OCI-LY7 (cell line): ENCODE results near the gene PLCL1. TPM values are rescaled to one million over a fixed set of nuclear protein-coding genes. Genes with fewer than 3 reads are reported as not detected.

Experiments used
- BruUV-seq: library from RNA; stranded (reverse); fragments of 400-500 nt; replicated peaks from 2 replicates; lab custom pipeline; 2021; lab: Mats Ljungman, UMichigan
- CTCF ChIA-PET: fragments of 300-600 bp; sonication (Branson Sonifier 250); formaldehyde crosslinking; loops from one replicate; lab custom pipeline; 2022; ENCODE audit warnings: antibody characterized with exemption; ENCODE audit not compliant: unreplicated experiment; lab: Charles Lee
- POLR2A ChIA-PET: fragments of 300-600 bp; sonication (Branson Sonifier 250); formaldehyde crosslinking; loops from one replicate; lab custom pipeline; 2022; ENCODE audit warnings: antibody characterized with exemption; lab: Charles Lee
- DNase-seq: peaks from one replicate; pipeline ENCODE4 v3.0.0-alpha.2; 2015; ENCODE audit warnings: low spot score
- H2AFZ ChIP-seq: fragments of 200-600 bp; sonication (generic), shearing (Covaris generic); 2 replicates; pipeline ENCODE4 v1.6.1; 2014; ENCODE audit warnings: mild to moderate bottlenecking, antibody characterized with exemption, low read length, moderate library complexity
- H3K27ac ChIP-seq: fragments of 200-600 bp; sonication (generic); 2 replicates; pipeline ENCODE4 v1.5.1; 2014; ENCODE audit warnings: mixed run types, low read depth, mild to moderate bottlenecking, moderate library complexity, low read length, inconsistent platforms; ENCODE audit not compliant: poor library complexity, severe bottlenecking
- H3K36me3 ChIP-seq: fragments of 200-600 bp; sonication (generic); 2 replicates; pipeline ENCODE4 v1.6.1; 2014; ENCODE audit warnings: mild to moderate bottlenecking, antibody characterized with exemption, low read length, moderate library complexity, mixed read lengths; ENCODE audit not compliant: insufficient read depth
- H3K4me1 ChIP-seq: fragments of 200-600 bp; sonication (generic); 2 replicates; pipeline ENCODE4 v1.5.1; 2014; ENCODE audit warnings: mild to moderate bottlenecking, low read length; ENCODE audit not compliant: insufficient read depth, poor library complexity, severe bottlenecking
- H3K4me2 ChIP-seq: fragments of 200-600 bp; sonication (generic); 2 replicates; pipeline ENCODE4 v1.6.1; 2014; ENCODE audit warnings: mild to moderate bottlenecking, low read length
- H3K4me3 ChIP-seq: fragments of 200-600 bp; sonication (generic); 2 replicates; pipeline ENCODE4 v1.5.1; 2014; ENCODE audit warnings: mild to moderate bottlenecking, low read depth, low read length; ENCODE audit not compliant: poor library complexity, severe bottlenecking
- H3K79me2 ChIP-seq: fragments of 200-600 bp; sonication (generic); 2 replicates; pipeline ENCODE4 v1.6.1; 2016; ENCODE audit warnings: low read depth, mild to moderate bottlenecking, low read length, moderate library complexity, mixed read lengths; ENCODE audit not compliant: insufficient read depth
- H3K9me2 ChIP-seq: fragments of 200-600 bp; sonication (generic); 2 replicates; pipeline ENCODE4 v1.6.1; 2016; ENCODE audit warnings: mild to moderate bottlenecking, low read length, mixed read lengths; ENCODE audit not compliant: insufficient read depth
- H3K9me3 ChIP-seq: fragments of 200-600 bp; sonication (generic); 2 replicates; pipeline ENCODE4 v1.6.1; 2014; ENCODE audit warnings: mild to moderate bottlenecking, mixed run types, low read length, mixed read lengths
- H4K20me1 ChIP-seq: fragments of 200-600 bp; sonication (generic); 2 replicates; pipeline ENCODE4 v1.6.1; 2014; ENCODE audit warnings: mild to moderate bottlenecking, antibody characterized with exemption, low read length, moderate library complexity, mixed read lengths; ENCODE audit not compliant: insufficient read depth
- CTCF ChIP-seq: fragments of 200-600 bp; sonication (generic); conservative IDR thresholded peaks from 2 replicates; pipeline ENCODE4 v1.5.1; 2014; ENCODE audit warnings: mild to moderate bottlenecking, antibody characterized with exemption, low read length, moderate library complexity, mixed read lengths
- EZH2phosphoT487 ChIP-seq: fragments of 200-600 bp; sonication (generic); IDR thresholded peaks from 2 replicates; pipeline ENCODE4 v1.6.1; 2018; ENCODE audit warnings: low read depth, borderline replicate concordance, mild to moderate bottlenecking, mixed run types, antibody characterized with exemption, low read length, moderate library complexity, mixed read lengths
- intact Hi-C: fragments of 100-400 bp; cut with micrococcal nuclease; formaldehyde crosslinking; loops from one replicate; pipeline ENCODE4 v1.10.0; 2022; ENCODE audit not compliant: unreplicated experiment
- total RNA-seq, 2 experiments: library from RNA; depleted of rRNA in 1 of 2; stranded (reverse); fragments of >200 nt in 1 of 2; shearing (Covaris generic) in 1 of 2; gene quantifications; 2 replicates each; pipeline ENCODE4 v1.2.3, GENCODE V29; 2014 to 2022

Gene PLCL1
- total RNA-seq, 2 experiments from 2014 or later = 0.03 TPM; not detected in 1

GRCh38 chr2:198072655-198073054, 268.3 kb downstream of the PLCL1 start:
- intact Hi-C loops = no loop called here

GRCh38 chr2:198073253-198073652, 268.9 kb downstream of the PLCL1 start:
- no peak overlapping the region for H2AFZ ChIP-seq
- H3K4me3 ChIP-seq = no peak overlapping the region
- no peaks in the 10 kb centered on the region for H4K20me1 ChIP-seq
- DNase-seq = no peak
- H3K79me2 ChIP-seq = no peaks in the 10 kb centered on the region
- no peaks in the 10 kb centered on the region for H3K36me3 ChIP-seq
- no peak overlapping the region for H3K27ac ChIP-seq
- POLR2A ChIA-PET = no interaction called here
- CTCF ChIA-PET = no interaction called here
- no peaks in the 10 kb centered on the region for H3K9me3 ChIP-seq
- intact Hi-C loops = no loop called here
- H3K9me2 ChIP-seq = no peaks in the 10 kb centered on the region
- H3K4me1 ChIP-seq = no peaks in the 10 kb centered on the region
- H3K4me2 ChIP-seq = no peak overlapping the region
- TF ChIP-seq EZH2phosphoT487 (no peak), CTCF (no peak)
- BruUV-seq = no TSS peak

More at GRCh38 chr2:198072655-198073054, 268.3 kb downstream of the PLCL1 start:
- no TSS peak for BruUV-seq
- Histone ChIP-seq H2AFZ (no peak overlapping the region), H3K9me3 (no peaks in the 10 kb centered on the region), H3K36me3 (no peaks in the 10 kb centered on the region), H3K4me1 (no peaks in the 10 kb centered on the region), H3K9me2 (no peaks in the 10 kb centered on the region), H3K27ac (no peak overlapping the region), H3K4me2 (no peak overlapping the region), H3K79me2 (no peaks in the 10 kb centered on the region), H3K4me3 (no peak overlapping the region), H4K20me1 (no peaks in the 10 kb centered on the region)
- TF ChIP-seq CTCF = no peak
- no peak for TF ChIP-seq EZH2phosphoT487
- ChIA-PET POLR2A (no interaction called here), CTCF (no interaction called here)
- no peak for DNase-seq

GRCh38 chr2:198077477-198077876, 273.1 kb downstream of the PLCL1 start:
- no TSS peak for BruUV-seq
- H3K79me2 ChIP-seq = no peaks in the 10 kb centered on the region
- POLR2A ChIA-PET = interaction anchor here (0.6 to 1.0 kb wide), 2 partner anchors 32 to 109 kb away, joined by 3 read pairs; no protein-coding TSS in a partner anchor
- no peak overlapping the region for H3K4me3 ChIP-seq
- H3K9me2 ChIP-seq = no peaks in the 10 kb centered on the region
- H3K27ac ChIP-seq = no peak overlapping the region
- no peaks in the 10 kb centered on the region for H3K9me3 ChIP-seq
- intact Hi-C loops = no loop called here
- no peak for TF ChIP-seq CTCF
- TF ChIP-seq EZH2phosphoT487 = no peak
- H3K36me3 ChIP-seq = no peaks in the 10 kb centered on the region
- H3K4me2 ChIP-seq = no peak overlapping the region
- no peaks in the 10 kb centered on the region for H4K20me1 ChIP-seq
- CTCF ChIA-PET = no interaction called here
- no peak for DNase-seq
- H2AFZ ChIP-seq = no peak overlapping the region
- H3K4me1 ChIP-seq = no peaks in the 10 kb centered on the region
